ENCODE measurements around the gene PLCE1. TPM values are rescaled to one million over a fixed set of nuclear protein-coding genes. Genes with fewer than 3 reads are reported as not detected.

Gene PLCE1
- total and polyA plus RNA-seq, 2 experiments from 2014 or later = 4.7 to 10.8 TPM

- H3K9me3 ChIP-seq (ENCODE audit: low read depth) = no peaks in the 10 kb centered on the region
- no peaks in the 10 kb centered on the region for H4K20me1 ChIP-seq (ENCODE audit: insufficient read depth, poor library complexity, severe bottlenecking)
- H3K27me3 ChIP-seq = no peaks in the 10 kb centered on the region
- H3K27ac ChIP-seq = no peak overlapping the region
- peaks cover 32% of the 10 kb centered on the region for H3K79me2 ChIP-seq
- no peak overlapping the region for H3K4me3 ChIP-seq
- peaks cover 2% of the 10 kb centered on the region for H3K4me1 ChIP-seq (ENCODE audit: insufficient read depth)
- no peaks in the 10 kb centered on the region for H3K36me3 ChIP-seq (replicated peaks; ENCODE audit: insufficient read depth, low read depth)
- TF ChIP-seq EZH2phosphoT487 (IDR thresholded peaks at IDR 0.05; ENCODE audit: low read depth, severe bottlenecking, unreplicated experiment) (no peak), CTCF (IDR thresholded peaks at IDR 0.05; ENCODE audit: poor library complexity) (no peak), EZH2 (IDR thresholded peaks at IDR 0.05; ENCODE audit: borderline replicate concordance) (no peak)
- no peak for DNase-seq (ENCODE audit: low spot score)
- WGBS (ENCODE audit: low lambda C conversion rate, missing lambda C conversion rate) = 68% methylated on average over 3 of the region's 3 CpGs
- no peaks in the 10 kb centered on the region for H3K9me2 ChIP-seq (replicated peaks; ENCODE audit: insufficient read depth)
- H3K4me2 ChIP-seq = no peak overlapping the region
- H2AFZ ChIP-seq = no peak overlapping the region
Observed at GRCh38 chr10:94018107-94018506, 24.4 kb downstream of the PLCE1 start.

GRCh38 chr10:94023906-94024305 is 30.2 kb downstream of the PLCE1 start:
- H3K4me2 ChIP-seq = no peak overlapping the region
- no peak overlapping the region for H2AFZ ChIP-seq
- no peaks in the 10 kb centered on the region for H3K36me3 ChIP-seq (replicated peaks; ENCODE audit: insufficient read depth, low read depth)
- no peak for TF ChIP-seq CTCF (IDR thresholded peaks at IDR 0.05; ENCODE audit: poor library complexity)
- TF ChIP-seq EZH2phosphoT487 (IDR thresholded peaks at IDR 0.05; ENCODE audit: low read depth, severe bottlenecking, unreplicated experiment) = no peak
- TF ChIP-seq EZH2 (IDR thresholded peaks at IDR 0.05; ENCODE audit: borderline replicate concordance) = no peak
- H3K9me2 ChIP-seq (replicated peaks; ENCODE audit: insufficient read depth) = no peaks in the 10 kb centered on the region
- H3K9me3 ChIP-seq (ENCODE audit: low read depth) = no peaks in the 10 kb centered on the region
- no peaks in the 10 kb centered on the region for H3K27me3 ChIP-seq
- no peaks in the 10 kb centered on the region for H4K20me1 ChIP-seq (ENCODE audit: insufficient read depth, poor library complexity, severe bottlenecking)
- WGBS (ENCODE audit: low lambda C conversion rate, missing lambda C conversion rate) = 19% methylated on average over 3 of the region's 3 CpGs
- no peaks in the 10 kb centered on the region for H3K4me1 ChIP-seq (ENCODE audit: insufficient read depth)
- H3K4me3 ChIP-seq = no peak overlapping the region
- H3K79me2 ChIP-seq = peaks cover 43% of the 10 kb centered on the region
- DNase-seq (ENCODE audit: low spot score) = no peak
- H3K27ac ChIP-seq = no peak overlapping the region

- H3K4me2 ChIP-seq = no peak overlapping the region
- H3K9me3 ChIP-seq (ENCODE audit: low read depth) = peaks cover 3% of the 10 kb centered on the region
- H3K4me1 ChIP-seq (ENCODE audit: insufficient read depth) = no peaks in the 10 kb centered on the region
- no peaks in the 10 kb centered on the region for H3K27me3 ChIP-seq
- no peak overlapping the region for H2AFZ ChIP-seq
- no peaks in the 10 kb centered on the region for H3K36me3 ChIP-seq (replicated peaks; ENCODE audit: insufficient read depth, low read depth)
- no peaks in the 10 kb centered on the region for H3K9me2 ChIP-seq (replicated peaks; ENCODE audit: insufficient read depth)
- no peak overlapping the region for H3K27ac ChIP-seq
- no peaks in the 10 kb centered on the region for H4K20me1 ChIP-seq (ENCODE audit: insufficient read depth, poor library complexity, severe bottlenecking)
- H3K4me3 ChIP-seq = no peak overlapping the region
- peaks cover 43% of the 10 kb centered on the region for H3K79me2 ChIP-seq
- DNase-seq (ENCODE audit: low spot score) = no peak
- TF ChIP-seq EZH2phosphoT487 (IDR thresholded peaks at IDR 0.05; ENCODE audit: low read depth, severe bottlenecking, unreplicated experiment) = no peak
- TF ChIP-seq EZH2 (IDR thresholded peaks at IDR 0.05; ENCODE audit: borderline replicate concordance) = no peak
- TF ChIP-seq CTCF (IDR thresholded peaks at IDR 0.05; ENCODE audit: poor library complexity) = no peak
Observed at GRCh38 chr10:94024407-94024806, 30.7 kb downstream of the PLCE1 start.

- TF ChIP-seq EZH2phosphoT487 (IDR thresholded peaks at IDR 0.05; ENCODE audit: low read depth, severe bottlenecking, unreplicated experiment) = no peak
- TF ChIP-seq EZH2 (IDR thresholded peaks at IDR 0.05; ENCODE audit: borderline replicate concordance) = no peak
- no peak for TF ChIP-seq CTCF (IDR thresholded peaks at IDR 0.05; ENCODE audit: poor library complexity)
- no peaks in the 10 kb centered on the region for H4K20me1 ChIP-seq (ENCODE audit: insufficient read depth, poor library complexity, severe bottlenecking)
- H3K4me2 ChIP-seq = no peak overlapping the region
- DNase-seq (ENCODE audit: low spot score) = no peak
- no peaks in the 10 kb centered on the region for H3K27me3 ChIP-seq
- no peaks in the 10 kb centered on the region for H3K36me3 ChIP-seq (replicated peaks; ENCODE audit: insufficient read depth, low read depth)
- no peak overlapping the region for H3K27ac ChIP-seq
- peaks cover 41% of the 10 kb centered on the region for H3K79me2 ChIP-seq
- WGBS (ENCODE audit: low lambda C conversion rate, missing lambda C conversion rate) = 85% methylated on average over 1 of the region's 1 CpG
- no peak overlapping the region for H2AFZ ChIP-seq
- no peak overlapping the region for H3K4me3 ChIP-seq
- no peaks in the 10 kb centered on the region for H3K9me2 ChIP-seq (replicated peaks; ENCODE audit: insufficient read depth)
- no peaks in the 10 kb centered on the region for H3K4me1 ChIP-seq (ENCODE audit: insufficient read depth)
- peaks cover 8% of the 10 kb centered on the region for H3K9me3 ChIP-seq (ENCODE audit: low read depth)
Observed at GRCh38 chr10:94025806-94026205, 32.1 kb downstream of the PLCE1 start.

Measured in hepatocyte (in vitro differentiated cells).